Kidney (tissue), 14 donors: Measurements from ENCODE around the gene PHF2. TPM values are rescaled to one million over a fixed set of nuclear protein-coding genes. Genes with fewer than 3 reads are reported as not detected.

Source experiments
- DNase-seq, 5 donors: peaks; one replicate each; pipeline ENCODE4 v3.0.0-alpha.2; 2013 to 2020
- FAIRE-seq: peaks from 2 replicates; lab custom pipeline; 2012; peaks lifted over from hg19 to GRCh38; lab: Jason Lieb, UNC
- H3K27ac ChIP-seq, 2 donors: one replicate each; pipeline ENCODE4 v1.7.0; 2013; ENCODE audit warnings: low read depth in 2 of 2, low read length in 2 of 2, inconsistent platforms in 1 of 2
- H3K27me3 ChIP-seq: one replicate; pipeline ENCODE4 v1.7.1; 2013; ENCODE audit warnings: low read length, inconsistent platforms; ENCODE audit not compliant: control insufficient read depth, insufficient read depth
- H3K36me3 ChIP-seq, 3 donors: one replicate each; pipeline versions ENCODE4 v1.7.0 to v1.7.1; 2013; ENCODE audit warnings: low read length in 3 of 3, control low read depth in 1 of 3, inconsistent platforms in 1 of 3; ENCODE audit not compliant: insufficient read depth in 3 of 3, control insufficient read depth in 2 of 3
- H3K4me1 ChIP-seq, 3 donors: one replicate each; pipeline versions ENCODE4 v1.7.0 to v1.7.1; 2013; ENCODE audit warnings: low read length in 3 of 3, inconsistent platforms in 1 of 3, low read depth in 1 of 3; ENCODE audit not compliant: control insufficient read depth in 2 of 3, insufficient read depth in 2 of 3
- H3K4me3 ChIP-seq, 3 donors: one replicate each; pipeline versions ENCODE4 v1.7.0 to v1.8.1; 2013; ENCODE audit warnings: low read length in 3 of 3, control low read depth in 1 of 3, inconsistent platforms in 1 of 3
- H3K9ac ChIP-seq, 3 donors: one replicate each; pipeline versions ENCODE4 v1.7.0 to v1.7.1; 2013; ENCODE audit warnings: low read length in 3 of 3, control low read depth in 1 of 3, inconsistent platforms in 1 of 3
- H3K9me3 ChIP-seq, 3 donors: one replicate each; pipeline versions ENCODE4 v1.7.0 to v1.7.1; 2013; ENCODE audit warnings: low read length in 3 of 3, control low read depth in 1 of 3, inconsistent platforms in 1 of 3; ENCODE audit not compliant: control insufficient read depth in 2 of 3, insufficient read depth in 1 of 3
- intact Hi-C: fragments of 100-400 bp; cut with DNase I; formaldehyde crosslinking; loops from one replicate; pipeline ENCODE4 v1.11.1; 2022
- polyA plus RNA-seq: library from polyadenylated mRNA; stranded (reverse); fragments of 350-450 nt; fragmentation: Illumina TruSeq; extraction: RNeasy Lipid Tissue Mini Kit (QIAGEN cat#74804); gene quantifications from one replicate; pipeline ENCODE4 v1.2.3, GENCODE V29; 2014; ENCODE audit warnings: low read depth, low replicate concordance; ENCODE audit not compliant: insufficient read depth
- total RNA-seq: library from RNA; stranded (reverse); fragmentation: NEBNext Ultra II Directional; extraction: Animal tissue kit (Norgen Biotek cat#: 25700); gene quantifications from one replicate; pipeline ENCODE4 v1.2.1, GENCODE V29; 2021
- TF ChIP-seq, protein P1 (sequence below): IDR thresholded peaks from 3 replicates; pipeline ENCODE4 v1.5.1; 2012; ENCODE audit warnings: mild to moderate bottlenecking, moderate library complexity, borderline replicate concordance; ENCODE audit not compliant: insufficient read depth; ENCODE audit errors: extremely low read depth
- donor health status: control.
- donor health status: control.
- donor health status: control.
- donor health status: control.
- donor health status: control.
- donor health status: DM: yes; HTN: yes; CAD: no.
- donor health status: Normal renal cell carcinoma (clear cell type).

PHF2 gene
- total and polyA plus RNA-seq, 2 donors from 2014 or later, result 10.2 to 30.7 TPM

DNA sequence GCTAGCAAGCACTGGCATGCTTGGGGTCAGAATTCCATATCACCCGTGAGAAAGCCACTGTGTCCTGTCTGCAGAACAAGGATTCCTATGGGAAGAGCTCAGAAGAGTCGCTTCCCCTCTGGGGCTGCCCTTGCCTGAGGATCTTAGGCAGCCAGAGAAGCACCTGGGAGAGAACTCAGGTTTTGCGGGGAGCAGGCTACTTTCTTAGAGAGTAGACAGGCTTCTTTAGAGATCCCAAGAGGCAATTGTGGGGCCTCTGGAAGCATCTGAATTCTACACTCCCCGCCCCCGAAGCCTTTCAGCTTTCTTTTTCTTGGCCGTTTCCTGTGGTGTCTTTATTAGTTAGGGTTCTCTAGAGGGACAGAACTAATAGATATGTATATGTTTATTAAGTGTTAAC lies 40.9 kb downstream of the PHF2 start:
- no peak overlapping the region for H3K27ac ChIP-seq
- H3K27me3 ChIP-seq, result no peaks in the 10 kb centered on the region
- TF ChIP-seq, protein P1, sequence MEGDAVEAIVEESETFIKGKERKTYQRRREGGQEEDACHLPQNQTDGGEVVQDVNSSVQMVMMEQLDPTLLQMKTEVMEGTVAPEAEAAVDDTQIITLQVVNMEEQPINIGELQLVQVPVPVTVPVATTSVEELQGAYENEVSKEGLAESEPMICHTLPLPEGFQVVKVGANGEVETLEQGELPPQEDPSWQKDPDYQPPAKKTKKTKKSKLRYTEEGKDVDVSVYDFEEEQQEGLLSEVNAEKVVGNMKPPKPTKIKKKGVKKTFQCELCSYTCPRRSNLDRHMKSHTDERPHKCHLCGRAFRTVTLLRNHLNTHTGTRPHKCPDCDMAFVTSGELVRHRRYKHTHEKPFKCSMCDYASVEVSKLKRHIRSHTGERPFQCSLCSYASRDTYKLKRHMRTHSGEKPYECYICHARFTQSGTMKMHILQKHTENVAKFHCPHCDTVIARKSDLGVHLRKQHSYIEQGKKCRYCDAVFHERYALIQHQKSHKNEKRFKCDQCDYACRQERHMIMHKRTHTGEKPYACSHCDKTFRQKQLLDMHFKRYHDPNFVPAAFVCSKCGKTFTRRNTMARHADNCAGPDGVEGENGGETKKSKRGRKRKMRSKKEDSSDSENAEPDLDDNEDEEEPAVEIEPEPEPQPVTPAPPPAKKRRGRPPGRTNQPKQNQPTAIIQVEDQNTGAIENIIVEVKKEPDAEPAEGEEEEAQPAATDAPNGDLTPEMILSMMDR, result no peak
- no peak overlapping the region for H3K9ac ChIP-seq
- peaks cover 0 to 3% (median 0%) of the 10 kb centered on the region in 3 donors for H3K4me1 ChIP-seq
- H3K36me3 ChIP-seq, result peaks cover 0 to 2% (median 0%) of the 10 kb centered on the region in 3 donors
- intact Hi-C loops, result no loop called here
- DNase-seq (peak in 1 of 5 donors; percentile 22), FAIRE-seq (no peak)
- no peaks in the 10 kb centered on the region for H3K9me3 ChIP-seq
- H3K4me3 ChIP-seq, result no peak overlapping the region

DNA sequence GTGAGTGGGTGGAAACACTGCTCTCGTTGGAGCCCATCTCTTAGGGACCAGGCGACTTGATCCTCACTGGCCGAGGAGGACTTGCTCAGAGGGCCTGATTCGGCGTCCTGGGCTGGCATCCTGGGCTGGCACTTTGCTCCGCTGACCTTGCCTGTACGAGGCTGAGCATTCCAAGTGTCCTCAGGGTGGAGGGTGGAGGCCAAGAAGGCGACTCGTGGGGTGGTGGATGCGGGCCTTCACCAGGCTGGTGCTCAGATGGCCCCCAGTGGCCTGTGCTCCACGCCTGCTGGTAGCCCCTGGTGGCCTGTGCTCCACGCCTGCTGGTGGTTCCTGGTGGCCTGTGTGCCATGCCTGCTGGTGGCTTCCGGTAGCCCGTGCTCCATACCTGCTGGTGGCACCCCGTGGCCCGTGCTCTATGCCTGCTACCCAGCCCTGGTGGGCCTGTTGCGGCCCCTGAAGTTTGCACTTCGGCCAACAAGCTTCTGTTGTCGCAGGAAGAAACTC lies 42.9 kb downstream of the PHF2 start:
- peaks cover 0 to 2% (median 0%) of the 10 kb centered on the region in 3 donors for H3K36me3 ChIP-seq
- FAIRE-seq, result no peak
- H3K27me3 ChIP-seq, result no peaks in the 10 kb centered on the region
- intact Hi-C loops, result no loop called here
- H3K4me3 ChIP-seq, result no peak overlapping the region
- H3K4me1 ChIP-seq, result peaks cover 0 to 3% (median 0%) of the 10 kb centered on the region in 3 donors
- TF ChIP-seq, protein P1, result no peak
- DNase-seq, result no peak
- H3K9me3 ChIP-seq, result no peaks in the 10 kb centered on the region
- no peak overlapping the region for H3K27ac ChIP-seq
- no peak overlapping the region for H3K9ac ChIP-seq

DNA sequence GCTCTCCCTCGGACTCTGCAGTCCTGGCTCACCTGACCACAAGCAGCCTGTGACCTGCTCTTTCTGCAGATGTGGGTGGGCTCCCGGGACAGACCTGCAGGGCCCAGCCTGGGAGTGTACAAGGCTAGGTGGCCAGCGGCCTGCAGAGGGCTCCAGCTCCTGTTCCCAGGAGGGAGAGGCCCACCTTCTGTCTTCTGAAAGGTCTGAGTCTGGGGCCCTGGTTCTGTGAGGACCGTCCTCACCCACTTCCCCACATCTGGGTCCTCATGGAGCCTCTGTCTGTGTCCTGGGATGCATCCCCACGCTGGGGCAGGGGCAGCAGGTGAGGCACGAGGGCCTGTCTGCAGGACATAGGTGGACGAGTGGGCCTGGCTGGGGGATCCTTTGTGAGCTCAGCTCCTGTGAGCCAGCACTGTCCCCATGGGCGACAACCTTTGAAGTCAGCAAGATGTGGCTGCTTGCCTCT lies 43.7 kb downstream of the PHF2 start:
- Histone ChIP-seq H3K27ac (no peak overlapping the region), H3K27me3 (no peaks in the 10 kb centered on the region), H3K9me3 (peaks cover 0 to 2% (median 0%) of the 10 kb centered on the region in 3 donors), H3K4me3 (no peak overlapping the region), H3K9ac (no peak overlapping the region), H3K4me1 (peaks cover 0 to under 1% (median 0%) of the 10 kb centered on the region in 3 donors), H3K36me3 (no peaks in the 10 kb centered on the region)
- DNase-seq, result peak in 1 of 5 donors; percentile 10
- intact Hi-C loops, result no loop called here
- TF ChIP-seq, protein P1, result no peak
- FAIRE-seq, result no peak
